Smooth muscle cell (in vitro differentiated cells): Measurements from ENCODE around the gene FRYL. TPM values are rescaled to one million over a fixed set of nuclear protein-coding genes. Genes with fewer than 3 reads are reported as not detected.

Experiments used
- DNase-seq: peaks from one replicate; lab custom pipeline; 2025; ENCODE audit not compliant: unreplicated experiment; lab: John Stamatoyannopoulos, UW
- H2AFZ ChIP-seq: fragments of 200-600 bp; sonication (generic); 2 replicates; pipeline ENCODE4 v1.6.0; 2016; ENCODE audit warnings: antibody characterized with exemption, low read depth, mild to moderate bottlenecking
- H3F3A ChIP-seq: fragments of 200-600 bp; sonication (generic); 2 replicates; pipeline ENCODE4 v1.6.0; 2017; ENCODE audit warnings: antibody characterized with exemption, low read depth
- H3K27ac ChIP-seq: fragments of 200-600 bp; sonication (generic); 2 replicates; pipeline ENCODE4 v1.5.1; 2016; ENCODE audit warnings: low read depth, mild to moderate bottlenecking
- H3K27me3 ChIP-seq: fragments of 200-600 bp; sonication (generic); 2 replicates; pipeline ENCODE4 v1.6.1; 2016; ENCODE audit warnings: low read depth, mild to moderate bottlenecking
- H3K36me3 ChIP-seq: fragments of 200-600 bp; sonication (generic); 2 replicates; pipeline ENCODE4 v1.5.1; 2016; ENCODE audit warnings: low read depth
- H3K4me1 ChIP-seq: fragments of 200-600 bp; sonication (generic); 2 replicates; pipeline ENCODE4 v1.5.1; 2016; ENCODE audit warnings: low read depth
- H3K4me2 ChIP-seq: fragments of 200-600 bp; sonication (generic); 2 replicates; pipeline ENCODE4 v1.6.0; 2016; ENCODE audit warnings: mild to moderate bottlenecking
- H3K4me3 ChIP-seq: fragments of 200-600 bp; sonication (generic); 2 replicates; pipeline ENCODE4 v1.5.1; 2016; ENCODE audit warnings: mild to moderate bottlenecking
- H3K79me2 ChIP-seq: fragments of 200-600 bp; sonication (generic); 2 replicates; pipeline ENCODE4 v1.6.0; 2016; ENCODE audit warnings: low read depth, mild to moderate bottlenecking
- H3K9ac ChIP-seq: fragments of 200-600 bp; sonication (generic); 2 replicates; pipeline ENCODE4 v1.6.0; 2016; ENCODE audit warnings: low read depth
- H3K9me3 ChIP-seq: fragments of 200-600 bp; sonication (generic); replicated peaks from 2 replicates; pipeline ENCODE4 v1.5.1; 2016; ENCODE audit warnings: low read depth
- H4K20me1 ChIP-seq: fragments of 200-600 bp; sonication (generic); 2 replicates; pipeline ENCODE4 v1.6.0; 2016; ENCODE audit warnings: low read depth
- WGBS: methylation state at CpG from one replicate; pipeline ENCODE4 v1.1.7; 2016; ENCODE audit warnings: low lambda C conversion rate; 5-methylcytosine and 5-hydroxymethylcytosine counted together
- polyA plus RNA-seq: library from polyadenylated mRNA; unstranded; fragments of >200 nt; fragmentation: Nextera tagmentation; extraction: Ambion mirVana; gene quantifications from 2 replicates; pipeline ENCODE4 v1.2.1, GENCODE V29; 2016
- total RNA-seq: library from RNA; depleted of rRNA; stranded (reverse); fragments of >200 nt; gene quantifications from 2 replicates; pipeline ENCODE4 v1.2.3, GENCODE V29; 2014
- TF ChIP-seq, protein P1 (sequence below): fragments of 200-600 bp; sonication (generic); IDR thresholded peaks from 2 replicates; pipeline ENCODE4 v1.5.1; 2017; ENCODE audit warnings: borderline replicate concordance, mild to moderate bottlenecking, antibody characterized with exemption; ENCODE audit not compliant: insufficient read depth, poor library complexity, severe bottlenecking

FRYL gene
- total and polyA plus RNA-seq, 2 experiments from 2014 or later: 14.9 to 56.6 TPM

DNA sequence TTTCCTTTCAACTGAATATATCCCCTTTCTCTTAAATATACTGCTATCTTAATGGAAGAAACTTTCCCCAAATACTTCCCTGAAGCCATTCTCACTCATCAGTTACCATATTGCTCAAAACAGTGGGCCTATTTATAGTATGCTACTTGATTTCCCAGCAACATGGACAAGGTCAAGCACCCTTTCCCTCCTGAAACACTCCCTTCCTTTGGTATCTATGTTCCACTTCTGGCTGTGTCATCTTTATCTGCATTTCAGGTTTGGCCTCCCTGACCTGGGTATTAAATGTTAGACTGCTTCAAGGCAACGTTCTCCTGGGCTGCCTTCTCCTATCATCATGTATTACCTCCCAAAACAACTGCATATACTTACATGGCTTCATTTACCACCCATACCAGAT lies 188.7 kb downstream of the FRYL start:
- 95% methylated on average over 1 of the region's 1 CpG for WGBS
- DNase-seq: no peak

DNA sequence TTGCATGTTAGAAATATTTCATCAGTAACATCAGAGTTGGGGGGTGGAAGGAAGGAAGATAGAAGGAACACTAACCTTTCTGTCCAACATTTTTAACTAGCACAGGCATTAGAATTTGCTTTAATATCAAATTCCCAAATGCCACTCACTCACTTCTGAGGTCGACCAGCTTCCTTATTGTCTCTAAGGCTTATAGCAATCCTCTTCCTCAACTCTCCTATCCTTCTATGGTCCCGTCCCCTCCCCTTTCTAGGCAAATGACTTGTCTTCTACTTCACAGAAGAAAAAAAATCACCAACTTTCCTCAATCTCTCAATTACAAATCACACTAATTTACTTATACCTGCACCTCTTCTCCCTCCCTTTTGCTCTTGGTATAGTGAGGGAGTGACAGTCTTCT lies 189.2 kb downstream of the FRYL start:
- Histone ChIP-seq H3K9me3 (no peaks in the 10 kb centered on the region), H4K20me1 (no peaks in the 10 kb centered on the region), H3K4me2 (no peak overlapping the region), H2AFZ (no peak overlapping the region), H3K36me3 (peaks cover 17% of the 10 kb centered on the region), H3K4me1 (no peaks in the 10 kb centered on the region), H3K9ac (no peak overlapping the region), H3K27ac (no peak overlapping the region), H3K4me3 (no peak overlapping the region), H3K79me2 (no peaks in the 10 kb centered on the region), H3K27me3 (no peaks in the 10 kb centered on the region), H3F3A (no peaks in the 10 kb centered on the region)
- DNase-seq: no peak
- 93% methylated on average over 2 of the region's 2 CpGs for WGBS
- TF ChIP-seq, protein P1, sequence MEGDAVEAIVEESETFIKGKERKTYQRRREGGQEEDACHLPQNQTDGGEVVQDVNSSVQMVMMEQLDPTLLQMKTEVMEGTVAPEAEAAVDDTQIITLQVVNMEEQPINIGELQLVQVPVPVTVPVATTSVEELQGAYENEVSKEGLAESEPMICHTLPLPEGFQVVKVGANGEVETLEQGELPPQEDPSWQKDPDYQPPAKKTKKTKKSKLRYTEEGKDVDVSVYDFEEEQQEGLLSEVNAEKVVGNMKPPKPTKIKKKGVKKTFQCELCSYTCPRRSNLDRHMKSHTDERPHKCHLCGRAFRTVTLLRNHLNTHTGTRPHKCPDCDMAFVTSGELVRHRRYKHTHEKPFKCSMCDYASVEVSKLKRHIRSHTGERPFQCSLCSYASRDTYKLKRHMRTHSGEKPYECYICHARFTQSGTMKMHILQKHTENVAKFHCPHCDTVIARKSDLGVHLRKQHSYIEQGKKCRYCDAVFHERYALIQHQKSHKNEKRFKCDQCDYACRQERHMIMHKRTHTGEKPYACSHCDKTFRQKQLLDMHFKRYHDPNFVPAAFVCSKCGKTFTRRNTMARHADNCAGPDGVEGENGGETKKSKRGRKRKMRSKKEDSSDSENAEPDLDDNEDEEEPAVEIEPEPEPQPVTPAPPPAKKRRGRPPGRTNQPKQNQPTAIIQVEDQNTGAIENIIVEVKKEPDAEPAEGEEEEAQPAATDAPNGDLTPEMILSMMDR: no peak

More for the DNA sequence above, 188.7 kb downstream of the FRYL start:
- Histone ChIP-seq H4K20me1 (no peaks in the 10 kb centered on the region), H3K27me3 (no peaks in the 10 kb centered on the region), H3K36me3 (peaks cover 12% of the 10 kb centered on the region), H3K4me1 (no peaks in the 10 kb centered on the region), H3K9me3 (no peaks in the 10 kb centered on the region), H3K4me2 (no peak overlapping the region), H3K4me3 (no peak overlapping the region), H3F3A (no peaks in the 10 kb centered on the region), H3K9ac (no peak overlapping the region), H3K79me2 (no peaks in the 10 kb centered on the region), H2AFZ (no peak overlapping the region), H3K27ac (no peak overlapping the region)
- TF ChIP-seq, protein P1: no peak

DNA sequence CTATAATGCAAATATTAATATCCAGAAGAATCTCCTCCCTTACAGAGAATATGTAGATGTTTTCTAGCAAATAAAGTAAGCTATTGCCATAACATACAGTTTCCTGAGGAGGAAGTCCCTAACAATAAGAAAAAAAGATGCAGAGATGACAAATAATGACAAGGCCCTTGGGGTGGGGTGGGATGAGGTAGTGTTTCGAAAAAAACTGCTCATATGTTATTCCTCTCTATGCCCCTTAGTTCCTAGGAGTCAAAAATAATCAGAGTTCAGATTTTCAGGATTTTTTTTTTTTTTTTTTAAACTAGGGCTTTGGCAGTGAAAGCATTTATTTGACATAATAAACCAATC lies 191.0 kb downstream of the FRYL start:
- no peaks in the 10 kb centered on the region for H3K27me3 ChIP-seq
- no peak overlapping the region for H3K27ac ChIP-seq
- no peak overlapping the region for H3K9ac ChIP-seq
- no peak overlapping the region for H3K4me3 ChIP-seq
- TF ChIP-seq, protein P1: no peak
- H3K36me3 ChIP-seq: peaks cover 12% of the 10 kb centered on the region
- H3F3A ChIP-seq: no peaks in the 10 kb centered on the region
- H3K4me2 ChIP-seq: no peak overlapping the region
- DNase-seq: no peak
- no peaks in the 10 kb centered on the region for H4K20me1 ChIP-seq
- no peaks in the 10 kb centered on the region for H3K4me1 ChIP-seq
- no peaks in the 10 kb centered on the region for H3K79me2 ChIP-seq
- no peaks in the 10 kb centered on the region for H3K9me3 ChIP-seq
- no peak overlapping the region for H2AFZ ChIP-seq
- WGBS: 100% methylated on average over 1 of the region's 1 CpG

DNA sequence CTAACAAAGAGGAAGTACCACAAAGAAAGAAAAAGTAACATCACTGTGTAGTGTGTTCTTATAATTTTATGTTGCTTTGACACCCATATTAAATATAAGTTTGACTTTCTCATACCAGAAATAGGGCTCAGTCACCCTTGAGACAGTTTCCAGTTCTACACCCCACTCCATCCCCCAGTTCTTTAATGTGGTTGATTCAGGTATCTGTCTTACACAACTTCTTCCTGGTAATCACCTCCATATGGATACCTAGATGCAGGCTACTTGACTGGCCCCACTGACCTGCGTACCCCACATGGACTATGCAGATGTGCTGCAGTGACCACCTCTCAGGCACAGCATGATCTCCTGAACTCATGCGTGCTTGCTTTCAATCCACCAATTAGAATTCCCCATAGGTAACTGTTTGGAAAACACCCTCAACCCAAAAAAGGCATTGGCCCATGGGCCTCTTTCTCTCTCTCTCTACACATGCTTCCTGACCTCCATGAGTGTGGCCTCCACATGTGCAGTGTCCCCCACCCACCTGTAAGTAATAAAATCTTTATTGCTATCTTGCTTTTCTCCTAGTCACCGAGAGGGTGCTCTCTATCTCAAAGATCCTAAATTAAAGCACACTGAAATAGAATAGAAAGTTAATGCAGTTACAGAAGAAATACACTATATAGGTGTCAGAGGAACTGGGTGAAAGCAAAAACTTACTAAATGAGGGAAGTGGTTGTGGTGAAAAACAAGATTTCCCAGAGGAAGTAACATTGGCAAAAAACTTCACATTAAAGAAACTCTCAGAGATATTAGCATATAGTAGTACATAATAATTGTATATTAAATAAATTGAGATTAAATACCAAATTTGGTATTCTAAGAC lies 191.6 kb downstream of the FRYL start:
- Histone ChIP-seq H3F3A (no peaks in the 10 kb centered on the region), H3K4me3 (no peak overlapping the region), H3K4me2 (no peak overlapping the region), H2AFZ (no peak overlapping the region), H3K79me2 (no peaks in the 10 kb centered on the region), H3K4me1 (no peaks in the 10 kb centered on the region), H3K9me3 (no peaks in the 10 kb centered on the region), H3K27ac (no peak overlapping the region), H3K36me3 (peaks cover 12% of the 10 kb centered on the region), H4K20me1 (no peaks in the 10 kb centered on the region), H3K9ac (no peak overlapping the region), H3K27me3 (no peaks in the 10 kb centered on the region)
- no peak for DNase-seq
- WGBS: 79% methylated on average over 3 of the region's 3 CpGs
- TF ChIP-seq, protein P1: no peak
